Panc1 (cell line): ENCODE data around the gene HPF1.
"Not testable (repeated sequence)": the region's sequence is repeated elsewhere in the genome, so short reads cannot be mapped to it uniquely, and the experiment has no call there.

Experiments
- POLR2AphosphoS5 ChIP-seq: IDR thresholded peaks from 2 replicates; pipeline ENCODE4 v1.6.1; 2012; ENCODE audit warnings: mild to moderate bottlenecking, low read depth, low read length, moderate library complexity
- SIN3A ChIP-seq: IDR thresholded peaks from 2 replicates; pipeline ENCODE4 v1.6.1; 2012; ENCODE audit warnings: low read depth, mild to moderate bottlenecking, low read length, moderate library complexity, borderline replicate concordance; ENCODE audit not compliant: insufficient read depth
- TF ChIP-seq, protein P1 (sequence below): fragments of 450-650 bp; IDR thresholded peaks from 2 replicates; pipeline ENCODE4 v1.5.1; 2017; ENCODE audit warnings: mild to moderate bottlenecking
- TF ChIP-seq, protein P2 (sequence below), 2 experiments: IDR thresholded peaks; 2 replicates each; pipeline ENCODE4 v1.6.1; 2011 to 2012; ENCODE audit warnings: low read depth in 2 of 2, control low read depth in 1 of 2, low read length in 1 of 2, mild to moderate bottlenecking in 1 of 2, moderate library complexity in 1 of 2; ENCODE audit not compliant: insufficient read depth in 1 of 2

DNA sequence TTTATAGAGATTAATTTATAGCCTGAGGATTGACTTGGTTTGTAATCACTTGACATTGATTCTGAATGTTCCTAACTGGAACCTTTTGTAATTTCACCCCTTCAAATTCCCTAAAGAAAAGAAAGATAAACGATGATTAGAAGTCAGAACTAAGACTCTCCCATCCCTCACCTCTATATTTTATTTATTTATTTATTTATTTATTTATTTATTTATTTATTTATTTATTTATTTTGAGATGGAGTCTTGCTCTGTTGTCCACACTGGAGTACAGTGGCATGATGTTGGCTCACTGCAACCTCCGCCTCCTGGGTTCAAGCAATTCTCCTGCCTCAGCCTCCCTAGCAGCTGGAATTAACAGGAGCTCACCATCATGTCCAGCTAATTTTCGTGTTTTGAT, 49.0 kb upstream of the HPF1 start:
- TF ChIP-seq, protein P1, sequence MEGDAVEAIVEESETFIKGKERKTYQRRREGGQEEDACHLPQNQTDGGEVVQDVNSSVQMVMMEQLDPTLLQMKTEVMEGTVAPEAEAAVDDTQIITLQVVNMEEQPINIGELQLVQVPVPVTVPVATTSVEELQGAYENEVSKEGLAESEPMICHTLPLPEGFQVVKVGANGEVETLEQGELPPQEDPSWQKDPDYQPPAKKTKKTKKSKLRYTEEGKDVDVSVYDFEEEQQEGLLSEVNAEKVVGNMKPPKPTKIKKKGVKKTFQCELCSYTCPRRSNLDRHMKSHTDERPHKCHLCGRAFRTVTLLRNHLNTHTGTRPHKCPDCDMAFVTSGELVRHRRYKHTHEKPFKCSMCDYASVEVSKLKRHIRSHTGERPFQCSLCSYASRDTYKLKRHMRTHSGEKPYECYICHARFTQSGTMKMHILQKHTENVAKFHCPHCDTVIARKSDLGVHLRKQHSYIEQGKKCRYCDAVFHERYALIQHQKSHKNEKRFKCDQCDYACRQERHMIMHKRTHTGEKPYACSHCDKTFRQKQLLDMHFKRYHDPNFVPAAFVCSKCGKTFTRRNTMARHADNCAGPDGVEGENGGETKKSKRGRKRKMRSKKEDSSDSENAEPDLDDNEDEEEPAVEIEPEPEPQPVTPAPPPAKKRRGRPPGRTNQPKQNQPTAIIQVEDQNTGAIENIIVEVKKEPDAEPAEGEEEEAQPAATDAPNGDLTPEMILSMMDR: not testable (repeated sequence)
- TF ChIP-seq POLR2AphosphoS5, SIN3A: not testable (repeated sequence)
- TF ChIP-seq, protein P2, sequence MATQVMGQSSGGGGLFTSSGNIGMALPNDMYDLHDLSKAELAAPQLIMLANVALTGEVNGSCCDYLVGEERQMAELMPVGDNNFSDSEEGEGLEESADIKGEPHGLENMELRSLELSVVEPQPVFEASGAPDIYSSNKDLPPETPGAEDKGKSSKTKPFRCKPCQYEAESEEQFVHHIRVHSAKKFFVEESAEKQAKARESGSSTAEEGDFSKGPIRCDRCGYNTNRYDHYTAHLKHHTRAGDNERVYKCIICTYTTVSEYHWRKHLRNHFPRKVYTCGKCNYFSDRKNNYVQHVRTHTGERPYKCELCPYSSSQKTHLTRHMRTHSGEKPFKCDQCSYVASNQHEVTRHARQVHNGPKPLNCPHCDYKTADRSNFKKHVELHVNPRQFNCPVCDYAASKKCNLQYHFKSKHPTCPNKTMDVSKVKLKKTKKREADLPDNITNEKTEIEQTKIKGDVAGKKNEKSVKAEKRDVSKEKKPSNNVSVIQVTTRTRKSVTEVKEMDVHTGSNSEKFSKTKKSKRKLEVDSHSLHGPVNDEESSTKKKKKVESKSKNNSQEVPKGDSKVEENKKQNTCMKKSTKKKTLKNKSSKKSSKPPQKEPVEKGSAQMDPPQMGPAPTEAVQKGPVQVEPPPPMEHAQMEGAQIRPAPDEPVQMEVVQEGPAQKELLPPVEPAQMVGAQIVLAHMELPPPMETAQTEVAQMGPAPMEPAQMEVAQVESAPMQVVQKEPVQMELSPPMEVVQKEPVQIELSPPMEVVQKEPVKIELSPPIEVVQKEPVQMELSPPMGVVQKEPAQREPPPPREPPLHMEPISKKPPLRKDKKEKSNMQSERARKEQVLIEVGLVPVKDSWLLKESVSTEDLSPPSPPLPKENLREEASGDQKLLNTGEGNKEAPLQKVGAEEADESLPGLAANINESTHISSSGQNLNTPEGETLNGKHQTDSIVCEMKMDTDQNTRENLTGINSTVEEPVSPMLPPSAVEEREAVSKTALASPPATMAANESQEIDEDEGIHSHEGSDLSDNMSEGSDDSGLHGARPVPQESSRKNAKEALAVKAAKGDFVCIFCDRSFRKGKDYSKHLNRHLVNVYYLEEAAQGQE (IDR thresholded peaks at IDR 0.05; ENCODE audit: insufficient read depth in 1 of 2, low read depth in 2 of 2, low read length in 1 of 2): not testable (repeated sequence)
